Hippocampal formation (tissue), 2 donors: ENCODE data around the gene TRAF4.

Experiments used
- DNase-seq, 2 donors: peaks; one replicate each; lab custom pipeline; 2025; lab: John Stamatoyannopoulos, UW

TRAF4 gene

GRCh38 chr17:28743243-28744103 is at the start of gene TRAF4:
TSS of gene TRAF4 (plus strand) at chr17:28744011. CDS start at chr17:28744113, 102 bp downstream.
- peak; percentile 59 to 77 for DNase-seq

GRCh38 chr17:28698253-28698941 is 45.4 kb upstream of the TRAF4 start:
- no peak for DNase-seq

- no peak for DNase-seq
Measured at GRCh38 chr17:28700278-28700677, 43.5 kb upstream of the TRAF4 start.

GRCh38 chr17:28700830-28701492 is 42.9 kb upstream of the TRAF4 start:
- no peak for DNase-seq

- DNase-seq = peak; percentile 66 to 78
Measured at GRCh38 chr17:28702026-28702751, 41.6 kb upstream of the TRAF4 start.

GRCh38 chr17:28702752-28703150 is 41.1 kb upstream of the TRAF4 start:
- DNase-seq = no peak

- DNase-seq = no peak
Measured at GRCh38 chr17:28703552-28704218, 40.1 kb upstream of the TRAF4 start.

GRCh38 chr17:28704219-28704858 is 39.5 kb upstream of the TRAF4 start:
- no peak for DNase-seq

GRCh38 chr17:28705074-28705659 is 38.6 kb upstream of the TRAF4 start:
- DNase-seq = no peak

- DNase-seq = no peak
Measured at GRCh38 chr17:28705728-28706334, 38.0 kb upstream of the TRAF4 start.

- no peak for DNase-seq
Measured at GRCh38 chr17:28706471-28707338, 37.1 kb upstream of the TRAF4 start.

- DNase-seq = no peak
Measured at GRCh38 chr17:28707339-28707720, 36.5 kb upstream of the TRAF4 start.

- peak; percentile 75 to 82 for DNase-seq
Measured at GRCh38 chr17:28710861-28711722, 32.7 kb upstream of the TRAF4 start.

GRCh38 chr17:28711723-28712031 is 32.1 kb upstream of the TRAF4 start, which contains the start of gene PROCA1:
TSS of gene PROCA1 (minus strand) at chr17:28711888. CDS start at chr17:28711660, 228 bp downstream.
- DNase-seq = no peak

GRCh38 chr17:28712032-28712704 is 31.6 kb upstream of the TRAF4 start:
- no peak for DNase-seq

GRCh38 chr17:28712705-28713415 is 31.0 kb upstream of the TRAF4 start:
- DNase-seq = no peak

GRCh38 chr17:28714281-28714680 is 29.5 kb upstream of the TRAF4 start:
- DNase-seq = no peak
